ENCODE results near the gene SLC16A8. TPM values are rescaled to one million over a fixed set of nuclear protein-coding genes. Genes with fewer than 3 reads are reported as not detected.

Gene SLC16A8
- total RNA-seq, 1 experiment from 2014 or later, result not detected

DNA sequence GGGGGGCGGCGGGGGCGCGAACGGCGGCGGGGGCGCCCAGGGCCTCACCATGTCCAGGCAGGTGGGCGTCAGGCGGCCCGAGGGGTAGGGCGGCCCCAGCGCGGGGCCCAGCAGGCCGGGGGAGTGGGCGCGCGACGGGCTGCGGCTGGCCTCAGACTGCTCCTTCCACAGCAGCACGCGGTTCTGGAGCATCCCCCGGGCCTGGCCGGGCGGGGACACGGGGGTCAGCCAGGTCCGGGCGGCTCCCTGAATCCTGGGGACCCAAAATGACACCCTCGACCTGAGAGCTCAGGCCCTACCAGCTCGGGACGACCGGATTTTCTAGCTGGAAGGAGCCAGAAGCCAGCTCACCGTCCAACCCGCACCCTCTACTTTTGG is 5.5 kb upstream of the SLC16A8 start:
- no TSS peak for BruUV-seq (replicated peaks)
- DNase-seq, result no peak

DNA sequence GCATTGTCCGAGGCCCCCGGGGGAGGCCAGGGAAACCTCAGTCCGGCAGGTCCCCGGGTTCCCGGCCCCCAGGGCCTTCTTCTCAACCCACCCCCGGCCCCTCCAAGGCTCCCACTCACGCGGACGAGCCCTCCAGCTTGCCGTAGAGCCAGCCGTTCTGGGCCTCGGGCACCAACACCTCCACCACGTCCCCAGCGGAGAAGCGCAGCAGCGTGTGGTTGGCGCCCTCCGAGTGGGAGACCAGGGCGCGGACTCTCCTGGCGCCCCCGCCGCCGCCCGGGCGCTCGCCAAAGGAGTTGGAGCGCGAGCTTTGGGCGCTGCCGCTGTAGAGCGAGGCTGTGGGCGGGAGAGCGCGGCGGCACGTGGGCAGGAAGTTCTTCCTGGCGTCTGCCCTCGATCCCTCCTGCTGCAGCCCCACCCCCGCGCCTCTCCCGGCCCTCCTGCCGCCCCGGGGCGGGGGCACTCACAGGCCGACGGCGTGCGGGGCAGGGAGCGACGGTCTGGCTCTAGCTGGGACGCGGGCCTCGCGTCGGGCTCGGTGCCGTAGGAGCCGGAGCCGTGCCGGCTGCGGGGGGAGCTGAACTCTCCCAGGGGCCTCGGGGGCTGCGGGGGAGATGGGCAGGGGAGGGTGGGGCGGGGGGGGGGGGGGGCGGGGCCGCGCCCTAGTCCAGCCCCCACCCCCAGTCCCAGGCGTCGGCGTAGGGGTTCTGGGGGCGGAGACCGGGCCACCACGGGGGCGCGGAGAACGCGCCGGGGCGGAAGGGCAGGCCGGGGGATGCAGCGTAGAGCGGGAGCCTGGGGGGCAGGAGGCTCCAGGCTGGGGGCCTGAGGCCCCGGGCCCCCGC is 4.9 kb upstream of the SLC16A8 start:
- peaks cover 85% of the 10 kb centered on the region for H3K36me3 Mint-ChIP-seq (ENCODE audit: insufficient read depth, unreplicated experiment)
- H3K4me3 Mint-ChIP-seq (ENCODE audit: low read depth, unreplicated experiment), result no peak overlapping the region
- TF ChIP-seq, protein P1, sequence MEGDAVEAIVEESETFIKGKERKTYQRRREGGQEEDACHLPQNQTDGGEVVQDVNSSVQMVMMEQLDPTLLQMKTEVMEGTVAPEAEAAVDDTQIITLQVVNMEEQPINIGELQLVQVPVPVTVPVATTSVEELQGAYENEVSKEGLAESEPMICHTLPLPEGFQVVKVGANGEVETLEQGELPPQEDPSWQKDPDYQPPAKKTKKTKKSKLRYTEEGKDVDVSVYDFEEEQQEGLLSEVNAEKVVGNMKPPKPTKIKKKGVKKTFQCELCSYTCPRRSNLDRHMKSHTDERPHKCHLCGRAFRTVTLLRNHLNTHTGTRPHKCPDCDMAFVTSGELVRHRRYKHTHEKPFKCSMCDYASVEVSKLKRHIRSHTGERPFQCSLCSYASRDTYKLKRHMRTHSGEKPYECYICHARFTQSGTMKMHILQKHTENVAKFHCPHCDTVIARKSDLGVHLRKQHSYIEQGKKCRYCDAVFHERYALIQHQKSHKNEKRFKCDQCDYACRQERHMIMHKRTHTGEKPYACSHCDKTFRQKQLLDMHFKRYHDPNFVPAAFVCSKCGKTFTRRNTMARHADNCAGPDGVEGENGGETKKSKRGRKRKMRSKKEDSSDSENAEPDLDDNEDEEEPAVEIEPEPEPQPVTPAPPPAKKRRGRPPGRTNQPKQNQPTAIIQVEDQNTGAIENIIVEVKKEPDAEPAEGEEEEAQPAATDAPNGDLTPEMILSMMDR (IDR thresholded peaks at IDR 0.05; ENCODE audit: unreplicated experiment), result no peak
- no peaks in the 10 kb centered on the region for H3K9me3 Mint-ChIP-seq (ENCODE audit: low read depth, unreplicated experiment)
- no peaks in the 10 kb centered on the region for H3K27me3 Mint-ChIP-seq (ENCODE audit: unreplicated experiment)
- CTCF ChIA-PET, result no interaction called here
- intact Hi-C loops (cut with micrococcal nuclease; ENCODE audit: unreplicated experiment), result no loop called here
- BruUV-seq (replicated peaks), result no TSS peak
- DNase-seq, result no peak
- H3K4me1 Mint-ChIP-seq (ENCODE audit: low read depth, unreplicated experiment), result peaks cover 20% of the 10 kb centered on the region
- H3K27ac Mint-ChIP-seq (ENCODE audit: unreplicated experiment), result no peak overlapping the region

More for the DNA sequence above, 5.5 kb upstream of the SLC16A8 start:
- no peak overlapping the region for H3K27ac Mint-ChIP-seq (ENCODE audit: unreplicated experiment)
- CTCF ChIA-PET, result no interaction called here
- peaks cover 18% of the 10 kb centered on the region for H3K4me1 Mint-ChIP-seq (ENCODE audit: low read depth, unreplicated experiment)
- no peaks in the 10 kb centered on the region for H3K27me3 Mint-ChIP-seq (ENCODE audit: unreplicated experiment)
- peaks cover 85% of the 10 kb centered on the region for H3K36me3 Mint-ChIP-seq (ENCODE audit: insufficient read depth, unreplicated experiment)
- H3K9me3 Mint-ChIP-seq (ENCODE audit: low read depth, unreplicated experiment), result no peaks in the 10 kb centered on the region
- TF ChIP-seq, protein P1 (IDR thresholded peaks at IDR 0.05; ENCODE audit: unreplicated experiment), result no peak
- no peak overlapping the region for H3K4me3 Mint-ChIP-seq (ENCODE audit: low read depth, unreplicated experiment)
- intact Hi-C loops (cut with micrococcal nuclease; ENCODE audit: unreplicated experiment), result no loop called here

DNA sequence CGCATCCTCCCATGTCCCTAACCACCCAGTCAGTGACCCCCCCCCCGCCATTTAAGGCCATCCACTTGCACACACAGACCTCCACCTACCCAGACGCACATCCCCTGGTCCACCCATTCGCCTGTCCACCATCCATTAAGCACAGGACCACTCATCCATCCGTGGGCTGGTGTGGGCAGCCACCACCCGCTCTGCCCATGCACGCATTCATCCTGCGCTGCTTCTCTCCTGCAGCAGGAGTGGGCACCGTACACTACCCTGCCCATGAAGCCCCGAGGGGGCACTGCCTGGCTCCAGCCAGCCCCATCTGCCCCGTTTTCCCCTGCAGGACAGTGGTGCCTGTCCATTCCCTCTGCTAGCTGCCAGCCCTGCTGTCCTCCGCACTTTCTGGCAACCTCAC is 3.9 kb upstream of the SLC16A8 start:
- Mint-ChIP-seq H3K36me3 (ENCODE audit: insufficient read depth, unreplicated experiment) (peaks cover 80% of the 10 kb centered on the region), H3K27me3 (ENCODE audit: unreplicated experiment) (no peaks in the 10 kb centered on the region), H3K27ac (ENCODE audit: unreplicated experiment) (peak overlapping the region; percentile 40), H3K4me1 (ENCODE audit: low read depth, unreplicated experiment) (peaks cover 20% of the 10 kb centered on the region), H3K9me3 (ENCODE audit: low read depth, unreplicated experiment) (no peaks in the 10 kb centered on the region), H3K4me3 (ENCODE audit: low read depth, unreplicated experiment) (peak overlapping the region; percentile 9)
- TF ChIP-seq, protein P1 (IDR thresholded peaks at IDR 0.05; ENCODE audit: unreplicated experiment), result no peak
- CTCF ChIA-PET, result no interaction called here
- intact Hi-C loops (cut with micrococcal nuclease; ENCODE audit: unreplicated experiment), result no loop called here
- DNase-seq, result no peak
- no TSS peak for BruUV-seq (replicated peaks)

DNA sequence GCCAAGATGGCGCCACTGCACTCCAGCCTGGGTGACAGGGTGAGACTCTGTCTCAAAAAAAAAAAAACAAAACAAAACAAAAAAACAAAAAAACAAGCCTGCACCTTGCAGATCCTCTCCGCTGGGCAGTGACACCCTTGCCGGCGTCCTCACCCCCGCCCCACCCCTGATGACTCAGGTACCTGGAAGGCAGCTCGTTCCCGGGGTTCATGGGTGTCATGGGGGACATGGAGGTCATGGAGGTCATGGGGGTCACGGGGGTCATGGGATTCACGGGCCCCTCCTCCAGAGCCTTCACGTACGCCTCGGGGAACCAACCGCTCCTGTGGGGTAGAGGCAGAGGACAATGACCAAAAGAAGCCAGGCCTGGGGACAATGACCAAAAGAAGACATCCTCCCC is 3.0 kb upstream of the SLC16A8 start:
- intact Hi-C loops (cut with micrococcal nuclease; ENCODE audit: unreplicated experiment), result no loop called here
- Mint-ChIP-seq H3K36me3 (ENCODE audit: insufficient read depth, unreplicated experiment) (peaks cover 76% of the 10 kb centered on the region), H3K4me1 (ENCODE audit: low read depth, unreplicated experiment) (peaks cover 20% of the 10 kb centered on the region), H3K27me3 (ENCODE audit: unreplicated experiment) (no peaks in the 10 kb centered on the region), H3K4me3 (ENCODE audit: low read depth, unreplicated experiment) (no peak overlapping the region), H3K9me3 (ENCODE audit: low read depth, unreplicated experiment) (no peaks in the 10 kb centered on the region), H3K27ac (ENCODE audit: unreplicated experiment) (peak overlapping the region; percentile 40)
- CTCF ChIA-PET, result no interaction called here
- BruUV-seq (replicated peaks), result no TSS peak
- no peak for DNase-seq
- TF ChIP-seq, protein P1 (IDR thresholded peaks at IDR 0.05; ENCODE audit: unreplicated experiment), result no peak

Measured in Calu3 (cell line).